Mesendoderm (in vitro differentiated cells): ENCODE data around the gene KLRK1.
A peak's percentile ranks its signal among the peaks of the same experiment; 100 is the strongest.
"Not testable (repeated sequence)": the region's sequence is repeated elsewhere in the genome, so short reads cannot be mapped to it uniquely, and the experiment has no call there.

ENCODE experiments used
- DNase-seq: peaks from one replicate; pipeline ENCODE4 v3.0.0; 2013
- H2AK5ac ChIP-seq: 2 replicates; pipeline ENCODE4 v1.6.1; 2013; ENCODE audit warnings: low read length, inconsistent platforms
- H2BK120ac ChIP-seq: 2 replicates; pipeline ENCODE4 v1.6.1; 2013; ENCODE audit warnings: low read depth, mild to moderate bottlenecking, low read length, moderate library complexity, mixed read lengths
- H2BK15ac ChIP-seq: replicated peaks from 2 replicates; pipeline ENCODE4 v1.6.1; 2013; ENCODE audit warnings: low read depth, mild to moderate bottlenecking, moderate library complexity
- H2BK5ac ChIP-seq: 2 replicates; pipeline ENCODE4 v1.6.1; 2013; ENCODE audit warnings: low read length, inconsistent platforms
- H3K18ac ChIP-seq: 2 replicates; pipeline ENCODE4 v1.6.1; 2013; ENCODE audit warnings: mild to moderate bottlenecking, low read length, mixed read lengths
- H3K23ac ChIP-seq: one replicate; pipeline ENCODE4 v1.6.1; 2013; ENCODE audit warnings: low read length
- H3K27ac ChIP-seq: 2 replicates; pipeline ENCODE4 v1.5.1; 2013; ENCODE audit warnings: low read depth, mild to moderate bottlenecking, inconsistent platforms, low read length, moderate library complexity
- H3K27me3 ChIP-seq: 2 replicates; pipeline ENCODE4 v1.6.1; 2013; ENCODE audit warnings: low read length, control low read depth, mild to moderate bottlenecking, inconsistent platforms; ENCODE audit not compliant: insufficient read depth, poor library complexity
- H3K36me3 ChIP-seq: 2 replicates; pipeline ENCODE4 v1.6.1; 2013; ENCODE audit warnings: low read length, inconsistent platforms; ENCODE audit not compliant: control insufficient read depth, insufficient read depth
- H3K4ac ChIP-seq: one replicate; pipeline ENCODE4 v1.6.1; 2013; ENCODE audit warnings: low read depth, mild to moderate bottlenecking, low read length, moderate library complexity
- H3K4me1 ChIP-seq: 2 replicates; pipeline ENCODE4 v1.6.1; 2013; ENCODE audit warnings: low read depth, low read length, inconsistent platforms; ENCODE audit not compliant: control insufficient read depth
- H3K4me2 ChIP-seq: 2 replicates; pipeline ENCODE4 v1.6.1; 2013; ENCODE audit warnings: low read length
- H3K4me3 ChIP-seq: 2 replicates; pipeline ENCODE4 v1.5.1; 2013; ENCODE audit warnings: mild to moderate bottlenecking, low read length
- H3K56ac ChIP-seq: one replicate; pipeline ENCODE4 v1.6.1; 2013; ENCODE audit warnings: low read length
- H3K79me1 ChIP-seq: 2 replicates; pipeline ENCODE4 v1.6.1; 2013; ENCODE audit warnings: low read length, inconsistent platforms
- H3K79me2 ChIP-seq: 2 replicates; pipeline ENCODE4 v1.6.1; 2013; ENCODE audit warnings: mild to moderate bottlenecking, low read length; ENCODE audit not compliant: control insufficient read depth, insufficient read depth
- H3K9ac ChIP-seq: 2 replicates; pipeline ENCODE4 v1.6.1; 2013; ENCODE audit warnings: low read length, inconsistent platforms
- H4K5ac ChIP-seq: one replicate; pipeline ENCODE4 v1.6.1; 2013; ENCODE audit warnings: low read length
- H4K8ac ChIP-seq: one replicate; pipeline ENCODE4 v1.6.1; 2013; ENCODE audit warnings: low read depth, mild to moderate bottlenecking, control low read depth, low read length, moderate library complexity
- WGBS: extraction: QIAGEN DNeasy Blood & Tissue Kit; methylation state at CpG from one replicate; pipeline ENCODE4 v1.1.7; 2013; ENCODE audit warnings: low lambda C conversion rate, missing lambda C conversion rate; ENCODE audit not compliant: insufficient coverage; ENCODE audit errors: extremely low coverage; 5-methylcytosine and 5-hydroxymethylcytosine counted together

The KLRK1 gene

DNA sequence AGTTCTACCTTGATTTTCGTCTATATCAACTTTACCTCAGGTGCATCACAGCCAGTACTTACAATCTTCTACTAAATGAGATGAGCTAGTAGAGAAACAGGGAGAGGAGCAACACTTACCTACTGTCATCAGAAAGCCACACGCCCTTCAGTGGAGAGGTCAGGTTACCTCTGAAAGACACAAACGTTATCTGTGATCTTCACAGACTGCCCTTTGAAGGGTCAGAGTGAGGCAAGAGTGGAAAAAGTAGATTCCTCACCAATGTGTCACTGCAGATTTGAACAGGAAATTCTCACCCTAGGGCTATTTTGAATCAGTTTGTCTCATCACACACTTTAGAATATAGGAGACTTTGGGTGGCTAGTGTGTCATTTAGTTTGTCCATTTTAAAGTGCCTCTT, 32.3 kb upstream of the KLRK1 start:
- not testable (repeated sequence) for H3K18ac ChIP-seq, H3K23ac ChIP-seq, H3K4me2 ChIP-seq, H3K4me3 ChIP-seq, H2BK15ac ChIP-seq, H3K27ac ChIP-seq, H4K8ac ChIP-seq, DNase-seq, H3K36me3 ChIP-seq, H3K4me1 ChIP-seq, H2BK5ac ChIP-seq, H3K79me2 ChIP-seq, H2BK120ac ChIP-seq, H3K9ac ChIP-seq, H4K5ac ChIP-seq, H3K56ac ChIP-seq, H3K27me3 ChIP-seq, H2AK5ac ChIP-seq, H3K79me1 ChIP-seq, H3K4ac ChIP-seq
- WGBS: no CpG with 5 or more reads among the region's 3 CpGs

DNA sequence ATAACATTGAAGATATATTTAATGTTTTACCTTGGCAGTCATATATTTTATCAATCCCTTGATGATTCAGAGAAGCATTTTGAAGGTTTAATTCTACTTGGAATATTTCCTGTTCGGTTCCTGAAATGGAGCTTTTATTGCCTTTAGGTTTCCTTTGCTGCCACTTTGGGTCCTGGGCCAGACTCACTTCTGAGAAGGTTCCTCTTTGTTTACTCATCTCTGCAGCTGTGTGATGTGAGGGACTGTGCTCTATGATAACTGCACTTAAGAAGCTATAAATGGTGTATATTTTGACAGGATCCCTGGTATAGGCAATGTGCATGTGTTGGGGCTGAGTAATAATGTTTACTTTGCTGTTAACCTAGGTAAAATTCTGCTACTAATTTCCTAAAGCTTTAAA, 30.5 kb upstream of the KLRK1 start, which contains the start of gene KLRC3:
Gene KLRC3 (minus strand): TSS at position 262 of the 400 bp plus-strand sequence. CDS start 45 bp downstream, at position 217.
- not testable (repeated sequence) for H2BK5ac ChIP-seq, H3K4me3 ChIP-seq, H2BK120ac ChIP-seq, H3K56ac ChIP-seq, H3K79me1 ChIP-seq, H3K4me1 ChIP-seq, H3K27ac ChIP-seq, H3K23ac ChIP-seq, H3K9ac ChIP-seq, H4K5ac ChIP-seq, H3K4ac ChIP-seq, H3K18ac ChIP-seq, H3K79me2 ChIP-seq, DNase-seq, H2AK5ac ChIP-seq, H4K8ac ChIP-seq, H3K36me3 ChIP-seq, H3K27me3 ChIP-seq, H2BK15ac ChIP-seq, H3K4me2 ChIP-seq
- no CpG with 5 or more reads among the region's 1 CpG for WGBS

DNA sequence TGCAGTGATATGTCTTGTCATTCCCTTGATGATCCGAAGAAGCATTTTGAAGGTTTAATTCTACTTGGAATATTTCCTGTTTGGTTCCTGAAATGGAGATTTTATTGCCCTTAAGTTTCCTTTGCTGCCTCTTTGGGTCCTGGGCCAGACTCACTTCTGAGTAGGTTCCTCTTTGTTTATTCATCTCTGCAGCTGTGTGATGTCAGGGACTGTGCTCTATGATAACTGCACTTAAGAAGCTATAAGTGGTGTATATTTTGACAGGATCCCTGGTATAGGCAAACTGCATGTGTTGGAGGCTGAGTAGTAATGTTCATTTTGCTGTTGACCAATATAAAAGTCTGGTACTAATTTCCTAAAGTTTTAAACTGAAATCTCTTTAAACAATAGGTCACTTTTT, 19.6 kb upstream of the KLRK1 start, which contains the start of gene KLRC4:
Gene KLRC4 (minus strand): TSS at position 366 of the 400 bp plus-strand sequence. CDS start 182 bp downstream, at position 184.
- no peaks in the 10 kb centered on the region for H3K79me1 ChIP-seq
- H3K27me3 ChIP-seq: no peaks in the 10 kb centered on the region
- no peak within 1 kb of the TSS for H2BK120ac ChIP-seq
- no peak within 1 kb of the TSS for H3K27ac ChIP-seq
- no peak within 1 kb of the TSS for H4K5ac ChIP-seq
- DNase-seq: no peak
- no peak within 1 kb of the TSS for H3K56ac ChIP-seq
- H3K4me2 ChIP-seq: no peak within 1 kb of the TSS
- H2BK15ac ChIP-seq: no peak within 1 kb of the TSS
- no peak within 1 kb of the TSS for H3K4me3 ChIP-seq
- no peak within 1 kb of the TSS for H3K4ac ChIP-seq
- no peaks in the 10 kb centered on the region for H3K36me3 ChIP-seq
- no CpG with 5 or more reads among the region's 1 CpG for WGBS
- H3K9ac ChIP-seq: no peak within 1 kb of the TSS
- no peak within 1 kb of the TSS for H3K18ac ChIP-seq
- H3K23ac ChIP-seq: no peak within 1 kb of the TSS
- H2AK5ac ChIP-seq: no peak within 1 kb of the TSS
- H3K79me2 ChIP-seq: no peaks in the 10 kb centered on the region
- H2BK5ac ChIP-seq: no peak within 1 kb of the TSS
- H4K8ac ChIP-seq: no peak within 1 kb of the TSS
- H3K4me1 ChIP-seq: no peaks in the 10 kb centered on the region

DNA sequence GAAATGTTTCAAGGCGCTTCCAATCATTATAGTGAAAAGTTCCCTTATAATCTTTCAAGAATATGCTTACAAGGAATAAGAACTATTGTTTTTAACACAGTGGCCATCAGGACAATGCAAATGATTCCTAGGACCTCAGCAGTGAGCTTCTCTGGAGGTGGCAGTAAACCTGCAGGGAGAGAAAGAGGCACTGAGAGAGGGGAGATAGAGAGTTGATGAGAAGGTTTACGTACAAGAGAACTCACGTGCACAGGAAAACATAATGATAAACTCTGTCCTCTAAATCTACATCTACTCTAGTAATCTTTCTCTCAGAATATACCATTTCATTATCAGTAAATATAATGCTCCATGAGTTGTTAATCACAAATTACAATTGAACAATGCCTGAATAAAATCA, 19.0 kb upstream of the KLRK1 start:
- Histone ChIP-seq H3K9ac (no peak overlapping the region), H4K5ac (no peak overlapping the region), H2AK5ac (no peak overlapping the region), H3K4me1 (no peaks in the 10 kb centered on the region), H4K8ac (no peak overlapping the region), H3K56ac (no peak overlapping the region), H3K79me1 (no peaks in the 10 kb centered on the region), H3K4ac (no peak overlapping the region), H3K4me3 (no peak overlapping the region), H3K18ac (no peak overlapping the region), H2BK15ac (no peak overlapping the region), H3K23ac (no peak overlapping the region), H2BK120ac (no peak overlapping the region), H2BK5ac (no peak overlapping the region), H3K4me2 (no peak overlapping the region), H3K79me2 (no peaks in the 10 kb centered on the region), H3K36me3 (no peaks in the 10 kb centered on the region), H3K27ac (no peak overlapping the region), H3K27me3 (no peaks in the 10 kb centered on the region)
- no peak for DNase-seq
- WGBS: no CpG with 5 or more reads among the region's 3 CpGs

DNA sequence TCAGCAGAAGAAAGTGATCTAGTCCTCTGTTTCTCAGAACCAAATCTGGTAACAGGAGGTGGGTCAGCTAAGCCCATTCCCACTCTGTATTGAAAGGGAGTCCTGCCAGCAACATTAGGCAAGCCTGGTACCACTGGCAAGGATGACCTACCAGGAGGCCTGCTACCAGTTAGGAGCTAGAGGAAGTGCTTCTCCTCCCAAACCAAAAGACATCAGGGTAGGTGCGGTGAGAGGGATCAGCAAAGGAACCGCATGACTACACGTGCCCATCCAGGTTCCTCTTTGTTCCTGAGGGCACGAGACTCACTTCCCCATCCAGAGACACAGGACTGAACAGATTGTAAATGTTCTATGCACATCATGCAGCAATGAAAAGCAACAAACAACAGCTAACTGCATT, 16.9 kb upstream of the KLRK1 start:
- no peak overlapping the region for H3K4ac ChIP-seq
- no peaks in the 10 kb centered on the region for H3K4me1 ChIP-seq
- no peak overlapping the region for H2BK5ac ChIP-seq
- H3K36me3 ChIP-seq: no peaks in the 10 kb centered on the region
- H3K23ac ChIP-seq: no peak overlapping the region
- peak overlapping the region; percentile 18 for H2AK5ac ChIP-seq
- no peak overlapping the region for H3K9ac ChIP-seq
- DNase-seq: no peak
- H4K5ac ChIP-seq: no peak overlapping the region
- H3K4me2 ChIP-seq: no peak overlapping the region
- no peak overlapping the region for H2BK15ac ChIP-seq
- H3K27ac ChIP-seq: no peak overlapping the region
- no peaks in the 10 kb centered on the region for H3K79me2 ChIP-seq
- no CpG with 5 or more reads among the region's 4 CpGs for whole genome bisulfite sequencing
- H3K18ac ChIP-seq: no peak overlapping the region
- H3K79me1 ChIP-seq: no peaks in the 10 kb centered on the region
- no peak overlapping the region for H3K56ac ChIP-seq
- no peak overlapping the region for H3K4me3 ChIP-seq
- no peak overlapping the region for H4K8ac ChIP-seq
- H2BK120ac ChIP-seq: no peak overlapping the region
- H3K27me3 ChIP-seq: no peaks in the 10 kb centered on the region

- no peak overlapping the region for H2AK5ac ChIP-seq
- H3K18ac ChIP-seq: no peak overlapping the region
- no CpG with 5 or more reads among the region's 5 CpGs for WGBS
- H3K79me2 ChIP-seq: no peaks in the 10 kb centered on the region
- H2BK15ac ChIP-seq: no peak overlapping the region
- H4K8ac ChIP-seq: no peak overlapping the region
- no peak overlapping the region for H3K56ac ChIP-seq
- H2BK120ac ChIP-seq: no peak overlapping the region
- H3K4me1 ChIP-seq: no peaks in the 10 kb centered on the region
- no peaks in the 10 kb centered on the region for H3K36me3 ChIP-seq
- H3K4me3 ChIP-seq: no peak overlapping the region
- H4K5ac ChIP-seq: no peak overlapping the region
- H3K4ac ChIP-seq: no peak overlapping the region
- no peaks in the 10 kb centered on the region for H3K27me3 ChIP-seq
- no peak overlapping the region for H3K27ac ChIP-seq
- no peaks in the 10 kb centered on the region for H3K79me1 ChIP-seq
- DNase-seq: no peak
- H3K9ac ChIP-seq: no peak overlapping the region
- H3K4me2 ChIP-seq: no peak overlapping the region
- no peak overlapping the region for H3K23ac ChIP-seq
- no peak overlapping the region for H2BK5ac ChIP-seq
These were observed 15.5 kb upstream of the KLRK1 start for GRCh38 chr12:10405294-10405693.
